Osteoblast (primary cell): Measurements from ENCODE around the gene ING5. TPM values are rescaled to one million over a fixed set of nuclear protein-coding genes. Genes with fewer than 3 reads are reported as not detected.

Experiments used
- DNase-seq: peaks from one replicate; pipeline ENCODE4 v3.0.0; 2011; ENCODE audit warnings: low spot score, mixed read lengths; ENCODE audit not compliant: insufficient read length; ENCODE audit errors: missing footprints
- H2AFZ ChIP-seq: 2 replicates; pipeline ENCODE4 v1.6.0; 2011; ENCODE audit warnings: mild to moderate bottlenecking, low read length
- H3K27ac ChIP-seq: 2 replicates; pipeline ENCODE4 v1.5.1; 2011; ENCODE audit warnings: mild to moderate bottlenecking, low read depth, low read length, moderate library complexity
- H3K27me3 ChIP-seq: 2 replicates; pipeline ENCODE4 v1.6.0; 2012; ENCODE audit warnings: mild to moderate bottlenecking, control low read depth, inconsistent platforms, low read length, moderate library complexity; ENCODE audit not compliant: insufficient read depth
- H3K36me3 ChIP-seq: 2 replicates; pipeline ENCODE4 v1.5.1; 2011; ENCODE audit warnings: mild to moderate bottlenecking, low read length, control low read depth, moderate library complexity; ENCODE audit not compliant: insufficient read depth
- H3K4me1 ChIP-seq: 2 replicates; pipeline ENCODE4 v1.5.1; 2011; ENCODE audit warnings: mild to moderate bottlenecking, low read length, control low read depth, moderate library complexity; ENCODE audit not compliant: insufficient read depth
- H3K4me2 ChIP-seq: 2 replicates; pipeline ENCODE4 v1.6.0; 2011; ENCODE audit warnings: mild to moderate bottlenecking, low read length; ENCODE audit not compliant: insufficient read depth
- H3K4me3 ChIP-seq: fragments of 200-600 bp; sonication (generic); 3 replicates; pipeline ENCODE4 v1.5.1; 2012; ENCODE audit warnings: mild to moderate bottlenecking, low read length, inconsistent platforms; ENCODE audit not compliant: insufficient read depth
- H3K79me2 ChIP-seq: 2 replicates; pipeline ENCODE4 v1.6.0; 2012; ENCODE audit warnings: mild to moderate bottlenecking, low read length, control low read depth, inconsistent platforms; ENCODE audit not compliant: insufficient read depth
- H3K9me3 ChIP-seq: 2 replicates; pipeline ENCODE4 v1.5.1; 2011; ENCODE audit warnings: low read depth, low read length, control low read depth
- H4K20me1 ChIP-seq: 2 replicates; pipeline ENCODE4 v1.6.0; 2012; ENCODE audit warnings: mild to moderate bottlenecking, low read length, control low read depth; ENCODE audit not compliant: insufficient read depth
- total RNA-seq: library from RNA; depleted of rRNA; stranded (reverse); fragments of >200 nt; gene quantifications from 2 replicates; pipeline ENCODE4 v1.2.3, GENCODE V29; 2012
- TF ChIP-seq, protein P1 (sequence below): IDR thresholded peaks from 2 replicates; pipeline ENCODE4 v1.5.1; 2011; ENCODE audit warnings: mild to moderate bottlenecking, low read depth, low read length, moderate library complexity; ENCODE audit errors: extremely low read depth

ING5 gene
- total RNA-seq, 1 donor, result 16.6 TPM

DNA sequence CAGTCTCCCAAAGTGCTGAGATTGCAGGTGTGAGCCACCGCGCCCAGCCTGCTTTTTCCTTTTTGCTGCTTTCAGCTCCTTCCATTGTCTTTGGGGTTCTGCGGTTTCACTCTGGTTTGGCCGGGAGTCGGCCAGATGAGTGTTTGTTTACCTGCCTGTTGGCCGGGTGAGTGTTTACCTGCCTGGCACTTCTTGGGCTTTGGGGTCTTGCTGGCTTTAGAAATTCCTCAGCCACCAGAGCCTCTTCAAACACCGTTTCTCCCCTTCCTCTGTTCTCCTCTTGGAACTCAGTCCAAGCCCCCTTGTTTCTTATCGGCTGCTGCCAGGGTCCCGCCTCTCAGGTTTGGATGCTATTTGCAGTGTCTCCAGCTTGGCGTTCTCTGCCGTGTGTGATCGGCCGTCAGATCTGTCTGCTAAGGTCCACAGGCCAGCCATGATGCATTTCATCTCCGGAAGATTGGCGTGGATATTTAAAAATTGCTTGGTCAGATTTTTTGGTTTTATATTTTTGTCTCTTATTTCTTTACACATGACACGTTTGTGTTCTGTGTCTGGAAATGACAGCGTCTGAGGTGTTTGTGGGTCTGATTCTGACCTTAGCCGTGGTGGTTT, 60.6 kb downstream of the ING5 start:
- peaks cover 12% of the 10 kb centered on the region for H4K20me1 ChIP-seq
- no peaks in the 10 kb centered on the region for H3K27me3 ChIP-seq
- TF ChIP-seq, protein P1, sequence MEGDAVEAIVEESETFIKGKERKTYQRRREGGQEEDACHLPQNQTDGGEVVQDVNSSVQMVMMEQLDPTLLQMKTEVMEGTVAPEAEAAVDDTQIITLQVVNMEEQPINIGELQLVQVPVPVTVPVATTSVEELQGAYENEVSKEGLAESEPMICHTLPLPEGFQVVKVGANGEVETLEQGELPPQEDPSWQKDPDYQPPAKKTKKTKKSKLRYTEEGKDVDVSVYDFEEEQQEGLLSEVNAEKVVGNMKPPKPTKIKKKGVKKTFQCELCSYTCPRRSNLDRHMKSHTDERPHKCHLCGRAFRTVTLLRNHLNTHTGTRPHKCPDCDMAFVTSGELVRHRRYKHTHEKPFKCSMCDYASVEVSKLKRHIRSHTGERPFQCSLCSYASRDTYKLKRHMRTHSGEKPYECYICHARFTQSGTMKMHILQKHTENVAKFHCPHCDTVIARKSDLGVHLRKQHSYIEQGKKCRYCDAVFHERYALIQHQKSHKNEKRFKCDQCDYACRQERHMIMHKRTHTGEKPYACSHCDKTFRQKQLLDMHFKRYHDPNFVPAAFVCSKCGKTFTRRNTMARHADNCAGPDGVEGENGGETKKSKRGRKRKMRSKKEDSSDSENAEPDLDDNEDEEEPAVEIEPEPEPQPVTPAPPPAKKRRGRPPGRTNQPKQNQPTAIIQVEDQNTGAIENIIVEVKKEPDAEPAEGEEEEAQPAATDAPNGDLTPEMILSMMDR, result no peak
- H3K4me1 ChIP-seq, result no peaks in the 10 kb centered on the region
- H3K36me3 ChIP-seq, result peaks cover 11% of the 10 kb centered on the region
- no peak overlapping the region for H3K4me3 ChIP-seq
- H3K79me2 ChIP-seq, result no peaks in the 10 kb centered on the region
- DNase-seq, result peak; percentile 57
- H3K4me2 ChIP-seq, result no peak overlapping the region
- peaks cover 2% of the 10 kb centered on the region for H3K9me3 ChIP-seq
- no peak overlapping the region for H2AFZ ChIP-seq
- no peak overlapping the region for H3K27ac ChIP-seq

DNA sequence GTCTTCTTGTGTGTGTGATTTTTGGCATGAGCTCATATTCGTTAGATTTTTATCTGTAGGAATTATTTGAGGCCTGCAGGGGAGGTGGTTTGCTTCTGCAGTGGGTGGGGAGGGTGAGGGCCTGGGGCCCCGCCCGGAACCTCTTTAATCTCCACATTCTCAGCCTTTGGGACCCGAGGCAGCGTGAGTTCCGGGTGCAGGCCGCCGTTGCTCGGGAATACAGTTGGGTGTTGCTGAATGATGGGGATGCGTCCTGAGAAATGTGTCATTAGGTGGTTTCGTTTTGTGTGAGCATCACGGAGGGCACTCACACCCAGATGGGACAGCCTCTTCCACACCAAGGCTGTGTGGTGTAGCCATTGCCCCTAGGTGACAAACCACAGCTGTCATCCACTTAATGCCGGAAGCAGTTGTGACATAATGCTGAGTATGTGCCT, 61.1 kb downstream of the ING5 start:
- Histone ChIP-seq H2AFZ (no peak overlapping the region), H3K4me1 (no peaks in the 10 kb centered on the region), H3K36me3 (peaks cover 10% of the 10 kb centered on the region), H3K27ac (no peak overlapping the region), H3K27me3 (no peaks in the 10 kb centered on the region), H3K4me2 (no peak overlapping the region), H4K20me1 (peaks cover 12% of the 10 kb centered on the region), H3K4me3 (no peak overlapping the region), H3K79me2 (no peaks in the 10 kb centered on the region), H3K9me3 (peaks cover 2% of the 10 kb centered on the region)
- TF ChIP-seq, protein P1, result no peak
- DNase-seq, result peak; percentile 68

DNA sequence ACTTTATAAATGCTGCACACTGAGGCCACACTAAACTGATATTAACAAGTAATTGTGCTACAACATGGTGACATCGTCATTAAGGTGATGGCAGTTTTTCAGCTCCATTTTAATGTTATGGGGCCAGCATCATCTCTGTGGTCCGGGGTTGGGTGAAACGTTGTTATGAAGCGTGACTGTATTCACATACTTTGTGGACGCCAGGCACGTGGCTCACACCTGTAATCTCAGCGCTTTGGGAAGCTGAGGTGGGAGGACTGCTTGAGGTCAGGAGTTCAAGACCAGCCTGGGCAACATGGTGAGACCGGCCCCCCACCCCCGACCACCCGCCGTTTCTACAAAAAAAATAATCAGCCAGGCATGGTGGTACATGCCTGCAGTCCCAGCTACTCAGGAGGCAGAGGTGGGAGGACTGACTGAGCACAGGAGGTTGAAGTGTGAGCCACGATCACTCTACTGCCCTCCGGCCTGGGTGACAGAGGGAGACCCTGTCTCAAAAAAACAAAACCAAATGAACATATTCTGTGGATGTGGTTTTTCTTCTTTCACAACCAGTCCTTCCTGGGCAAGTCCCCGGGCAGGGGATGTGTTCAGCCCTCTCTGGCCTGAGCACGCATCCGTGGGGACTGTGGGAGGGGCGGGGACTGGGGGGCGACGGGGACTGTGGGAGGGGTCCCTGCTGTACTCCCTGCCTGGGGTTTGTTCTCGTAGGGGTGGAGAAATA, 61.9 kb downstream of the ING5 start:
- DNase-seq, result peak; percentile 13
- Histone ChIP-seq H3K36me3 (peaks cover 10% of the 10 kb centered on the region), H3K4me3 (no peak overlapping the region), H3K27me3 (no peaks in the 10 kb centered on the region), H4K20me1 (peaks cover 12% of the 10 kb centered on the region), H3K4me2 (no peak overlapping the region), H3K4me1 (no peaks in the 10 kb centered on the region), H3K27ac (no peak overlapping the region), H2AFZ (no peak overlapping the region), H3K79me2 (no peaks in the 10 kb centered on the region), H3K9me3 (peaks cover 2% of the 10 kb centered on the region)
- TF ChIP-seq, protein P1, result no peak
